Caco-2 (cell line): ENCODE measurements around the gene RBM33. TPM values are rescaled to one million over a fixed set of nuclear protein-coding genes. Genes with fewer than 3 reads are reported as not detected.

Source experiments
- BruUV-seq: library from RNA; stranded (reverse); fragments of 400-500 nt; replicated peaks from 2 replicates; lab custom pipeline; 2021; lab: Mats Ljungman, UMichigan
- CTCF ChIA-PET: fragments of 300-600 bp; sonication (Branson Sonifier 250); formaldehyde crosslinking; loops from one replicate; lab custom pipeline; 2022; ENCODE audit warnings: antibody characterized with exemption; lab: Charles Lee
- POLR2A ChIA-PET: fragments of 300-600 bp; sonication (Branson Sonifier 250); formaldehyde crosslinking; loops from one replicate; lab custom pipeline; 2022; ENCODE audit warnings: antibody characterized with exemption; lab: Charles Lee
- DNase-seq, 2 experiments: peaks; one replicate each; pipeline versions ENCODE4 v3.0.0 to v3.0.0-alpha.2; 2020 to 2022
- H3K27me3 ChIP-seq: replicated peaks from 2 replicates; pipeline ENCODE4 v1.6.0; 2011; ENCODE audit warnings: low read length; ENCODE audit not compliant: control insufficient read depth, insufficient read depth
- H3K36me3 ChIP-seq: 2 replicates; pipeline ENCODE4 v1.5.1; 2011; ENCODE audit warnings: low read length; ENCODE audit not compliant: control insufficient read depth, insufficient read depth
- H3K4me1 ChIP-seq: fragments of 250-450 bp; sonication (Bioruptor Pico); 2 replicates; pipeline ENCODE4 v1.5.1; 2020; ENCODE audit warnings: mild to moderate bottlenecking
- H3K4me3 ChIP-seq: 2 replicates; pipeline ENCODE4 v1.5.1; 2011; ENCODE audit warnings: low read depth, mild to moderate bottlenecking, control low read depth, low read length
- H3K9me3 ChIP-seq: fragments of 250-450 bp; sonication (Bioruptor Pico); 2 replicates; pipeline ENCODE4 v1.5.1; 2020; ENCODE audit warnings: mild to moderate bottlenecking, moderate library complexity
- H3K27ac Mint-ChIP-seq: one replicate; pipeline ENCODE4 v1.8.0; 2022; ENCODE audit warnings: mixed read lengths; ENCODE audit not compliant: unreplicated experiment
- H3K27me3 Mint-ChIP-seq: one replicate; pipeline ENCODE4 v1.8.0; 2022; ENCODE audit warnings: mixed read lengths; ENCODE audit not compliant: insufficient read depth, unreplicated experiment
- H3K36me3 Mint-ChIP-seq: one replicate; pipeline ENCODE4 v1.8.0; 2022; ENCODE audit warnings: mild to moderate bottlenecking, mixed read lengths; ENCODE audit not compliant: insufficient read depth, unreplicated experiment
- H3K4me1 Mint-ChIP-seq: one replicate; pipeline ENCODE4 v1.8.0; 2022; ENCODE audit warnings: low read depth, mixed read lengths; ENCODE audit not compliant: unreplicated experiment
- H3K4me3 Mint-ChIP-seq: one replicate; pipeline ENCODE4 v1.8.0; 2022; ENCODE audit warnings: mild to moderate bottlenecking, moderate library complexity, mixed read lengths; ENCODE audit not compliant: unreplicated experiment
- H3K9me3 Mint-ChIP-seq: one replicate; pipeline ENCODE4 v1.8.0; 2022; ENCODE audit warnings: mixed read lengths; ENCODE audit not compliant: unreplicated experiment
- CTCF ChIP-seq, 2 experiments: fragments of 200-600 bp in 1 of 2; IDR thresholded peaks; 1 replicate in 1 of 2; 2 replicates in 1 of 2; pipeline versions ENCODE4 v1.5.1 to v1.8.0; 2011 to 2022; ENCODE audit warnings: antibody characterized with exemption in 1 of 2, control low read depth in 1 of 2, inconsistent platforms in 1 of 2, low read depth in 1 of 2, low read length in 1 of 2, mild to moderate bottlenecking in 1 of 2, moderate library complexity in 1 of 2; ENCODE audit not compliant: insufficient read depth in 1 of 2, severe bottlenecking in 1 of 2, unreplicated experiment in 1 of 2
- intact Hi-C: fragments of 100-400 bp; cut with micrococcal nuclease; formaldehyde crosslinking; loops from one replicate; pipeline ENCODE4 v1.10.0; 2022; ENCODE audit not compliant: unreplicated experiment
- total RNA-seq: library from RNA; stranded (reverse); gene quantifications from 2 replicates; pipeline ENCODE4 v1.2.3, GENCODE V29; 2022

Gene RBM33
- total RNA-seq, 1 experiment from 2014 or later: 82.8 TPM

- Histone ChIP-seq H3K9me3 (peaks cover 13% of the 10 kb centered on the region), H3K4me3 (no peak overlapping the region), H3K36me3 (no peaks in the 10 kb centered on the region; the same call in 1 of the 2 replicates), H3K27me3 (no peaks in the 10 kb centered on the region), H3K4me1 (peaks cover 2% of the 10 kb centered on the region)
- H3K36me3 Mint-ChIP-seq: peaks cover 21% of the 10 kb centered on the region
- intact Hi-C loops: no loop called here
- ChIA-PET CTCF (no interaction called here), POLR2A (no interaction called here)
- H3K4me1 Mint-ChIP-seq: peaks cover 16% of the 10 kb centered on the region
- H3K4me3 Mint-ChIP-seq: no peak overlapping the region
- no peak overlapping the region for H3K27ac Mint-ChIP-seq
- no peak for DNase-seq
- BruUV-seq: no TSS peak
- H3K9me3 Mint-ChIP-seq: peaks cover 53% of the 10 kb centered on the region
- H3K27me3 Mint-ChIP-seq: no peaks in the 10 kb centered on the region
- no peak for TF ChIP-seq CTCF (IDR thresholded peaks at IDR 0.05; ENCODE audit: insufficient read depth in 1 of 2, low read depth in 1 of 2, low read length in 1 of 2, severe bottlenecking in 1 of 2, unreplicated experiment in 1 of 2)
Observed at GRCh38 chr7:155640629-155641028, 3.8 kb upstream of the RBM33 start.

- Mint-ChIP-seq H3K27me3 (no peaks in the 10 kb centered on the region), H3K4me1 (peaks cover 29% of the 10 kb centered on the region), H3K4me3 (peak overlapping the region; percentile 98), H3K27ac (peak overlapping the region; percentile 98), H3K9me3 (peaks cover 26% of the 10 kb centered on the region), H3K36me3 (peaks cover 37% of the 10 kb centered on the region)
- Histone ChIP-seq H3K36me3 (no peaks in the 10 kb centered on the region; the same call in 1 of the 2 replicates), H3K4me3 (peak overlapping the region; percentile 95), H3K4me1 (peaks cover 15% of the 10 kb centered on the region), H3K9me3 (peaks cover 8% of the 10 kb centered on the region), H3K27me3 (no peaks in the 10 kb centered on the region)
- BruUV-seq: no TSS peak
- CTCF ChIA-PET: interaction anchor here (0.6 to 1.6 kb wide), 3 partner anchors 18 to 45 kb away, joined by 5 to 13 read pairs (median 10); no protein-coding TSS in a partner anchor
- intact Hi-C loops: loop anchor here (1.0 to 2.0 kb wide), 3 partner anchors 21 to 45 kb away; no protein-coding TSS in a partner anchor
- no peak for DNase-seq
- no peak for TF ChIP-seq CTCF (IDR thresholded peaks at IDR 0.05; ENCODE audit: insufficient read depth in 1 of 2, low read depth in 1 of 2, low read length in 1 of 2, severe bottlenecking in 1 of 2, unreplicated experiment in 1 of 2)
- POLR2A ChIA-PET: interaction anchor here (0.7 to 1.4 kb wide), 6 partner anchors 21 to 347 kb away, joined by 3 to 17 read pairs (median 4); no protein-coding TSS in a partner anchor
Observed at GRCh38 chr7:155643804-155644177, 670 bp upstream of the RBM33 start.

DNA sequence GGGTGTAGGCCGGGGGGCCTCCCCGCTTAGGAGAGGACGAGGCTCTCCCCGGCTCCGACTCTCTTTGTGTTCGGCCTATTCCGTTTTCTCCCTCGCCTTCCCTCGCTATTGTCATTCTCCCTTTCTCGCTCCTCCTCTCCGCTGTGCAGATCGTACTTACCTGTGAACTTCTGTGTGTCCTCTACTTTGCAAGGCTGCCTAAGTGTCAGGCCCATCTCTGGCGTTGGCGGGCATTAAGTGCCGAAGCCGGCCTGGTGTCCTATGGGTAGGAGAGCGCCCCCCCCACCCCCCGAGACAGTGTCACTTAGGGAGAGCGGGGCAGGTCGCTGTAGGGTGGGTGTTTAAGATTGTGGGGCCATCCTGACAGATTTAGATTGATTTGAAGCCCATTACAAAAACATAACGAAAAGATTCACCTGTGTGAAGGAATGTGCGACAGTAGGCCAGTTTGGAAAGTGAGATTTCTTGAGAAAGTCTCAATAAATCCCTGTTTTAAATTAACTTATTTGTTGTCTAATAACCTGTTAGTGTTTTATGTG, 579 bp downstream of the RBM33 start:
- intact Hi-C loops: loop anchor here (1.0 to 2.0 kb wide), 3 partner anchors 20 to 47 kb away; no protein-coding TSS in a partner anchor
- Mint-ChIP-seq H3K36me3 (peaks cover 49% of the 10 kb centered on the region), H3K27ac (peak overlapping the region; percentile 98), H3K4me1 (peaks cover 34% of the 10 kb centered on the region), H3K4me3 (peak overlapping the region; percentile 98), H3K9me3 (peaks cover 22% of the 10 kb centered on the region), H3K27me3 (no peaks in the 10 kb centered on the region)
- POLR2A ChIA-PET: interaction anchor here (0.7 to 1.4 kb wide), 2 partner anchors 26 to 36 kb away, joined by 4 to 17 read pairs; no protein-coding TSS in a partner anchor
- H3K9me3 ChIP-seq: peaks cover 12% of the 10 kb centered on the region
- peaks cover 15% of the 10 kb centered on the region for H3K4me1 ChIP-seq
- peak; percentile 51 to 56 for DNase-seq
- CTCF ChIA-PET: interaction anchor here (1.4 to 1.6 kb wide), 2 partner anchors 26 to 46 kb away, joined by 10 to 13 read pairs; no protein-coding TSS in a partner anchor
- H3K4me3 ChIP-seq: peak overlapping the region; percentile 95
- BruUV-seq: no TSS peak
- H3K36me3 ChIP-seq: no peaks in the 10 kb centered on the region; the same call in 1 of the 2 replicates
- no peaks in the 10 kb centered on the region for H3K27me3 ChIP-seq
- TF ChIP-seq CTCF (IDR thresholded peaks at IDR 0.05; ENCODE audit: insufficient read depth in 1 of 2, low read depth in 1 of 2, low read length in 1 of 2, severe bottlenecking in 1 of 2, unreplicated experiment in 1 of 2): no peak
